ENCODE measurements around the gene MLC1.

- TF ChIP-seq SP1 (IDR thresholded peaks at IDR 0.05) (no peak), BHLHE40 (IDR thresholded peaks at IDR 0.05; ENCODE audit: borderline replicate concordance) (no peak), FOXK2 (IDR thresholded peaks at IDR 0.05) (no peak), PKNOX1 (IDR thresholded peaks at IDR 0.05) (no peak), FOXM1 (IDR thresholded peaks at IDR 0.05; ENCODE audit: borderline replicate concordance) (no peak), HDGF (IDR thresholded peaks at IDR 0.05; ENCODE audit: borderline replicate concordance) (no peak)
Measured at GRCh38 chr22:50111056-50111455, 25.8 kb upstream of the MLC1 start.
